Stimulated activated CD4-positive, alpha-beta T cell treated with anti-CD3 and anti-CD28 coated beads, Interleukin-4, amount 100 ng/mL, for 4 hours (primary cell): ENCODE results near the gene TMEM42.
"Not testable (repeated sequence)": the region's sequence is repeated elsewhere in the genome, so short reads cannot be mapped to it uniquely, and the experiment has no call there.

Experiments
- DNase-seq, 2 experiments: peaks; one replicate each; pipeline ENCODE4 v3.0.0-alpha.2; 2020

The TMEM42 gene

DNA sequence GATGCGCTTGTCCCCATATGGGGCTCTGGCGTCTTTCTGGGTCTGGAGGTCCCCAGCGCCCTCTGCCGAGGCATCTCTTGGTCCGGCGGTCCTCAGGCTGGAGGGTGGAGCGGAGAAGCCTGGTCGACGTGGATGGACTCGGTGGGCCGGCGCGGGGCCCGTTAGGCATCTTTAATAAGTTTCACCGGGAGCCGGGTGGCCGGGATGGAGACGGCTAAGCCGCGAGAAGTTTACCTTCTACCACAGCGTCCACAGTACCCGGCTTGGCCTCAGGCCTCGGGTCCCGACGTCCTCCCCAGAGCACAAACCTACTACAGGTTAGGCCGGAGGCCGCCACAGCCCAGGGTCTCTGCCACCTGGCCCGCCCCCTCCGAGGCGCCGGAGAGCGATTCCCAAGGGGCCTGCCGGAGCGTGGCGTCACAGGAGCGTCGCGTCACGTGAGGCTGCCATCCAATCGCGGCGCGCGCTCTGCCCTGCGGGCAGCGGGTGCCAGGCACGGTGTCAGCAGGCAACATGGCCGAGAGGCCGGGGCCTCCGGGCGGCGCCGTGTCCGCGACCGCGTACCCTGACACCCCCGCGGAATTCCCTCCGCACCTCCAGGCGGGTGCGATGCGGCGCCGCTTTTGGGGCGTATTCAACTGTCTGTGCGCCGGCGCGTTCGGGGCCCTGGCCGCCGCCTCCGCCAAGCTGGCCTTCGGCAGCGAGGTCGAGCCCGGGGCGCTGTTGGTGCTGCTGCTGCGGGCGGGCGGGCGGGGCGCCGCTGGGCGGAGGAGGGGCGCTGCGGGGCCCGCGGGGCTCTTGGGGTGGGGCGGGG lies at the start of gene TMEM42:
TSS of gene TMEM42 (plus strand) at position 501 of the 814 bp plus-strand sequence. CDS start at position 514, 13 bp downstream.
- peak; percentile 86 to 88 for DNase-seq

DNA sequence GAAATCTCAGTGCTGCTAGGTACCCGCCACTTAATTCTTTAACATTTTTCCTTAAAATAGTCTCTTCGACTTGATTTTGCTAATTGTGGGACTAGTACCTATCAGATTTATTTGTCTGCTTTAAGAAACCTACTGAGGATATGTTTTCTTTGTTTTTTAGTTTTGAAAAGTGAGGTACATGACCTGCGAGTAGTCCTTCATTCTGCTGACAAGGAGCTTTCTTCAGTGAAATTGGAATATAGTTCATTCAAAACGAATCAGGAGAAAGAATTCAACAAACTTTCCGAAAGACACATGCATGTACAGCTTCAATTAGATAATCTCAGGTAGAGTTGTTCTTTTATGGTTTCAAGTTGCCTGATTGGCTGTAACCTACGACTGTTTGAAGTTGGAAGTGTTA lies 47.0 kb upstream of the TMEM42 start:
- no peak for DNase-seq

DNA sequence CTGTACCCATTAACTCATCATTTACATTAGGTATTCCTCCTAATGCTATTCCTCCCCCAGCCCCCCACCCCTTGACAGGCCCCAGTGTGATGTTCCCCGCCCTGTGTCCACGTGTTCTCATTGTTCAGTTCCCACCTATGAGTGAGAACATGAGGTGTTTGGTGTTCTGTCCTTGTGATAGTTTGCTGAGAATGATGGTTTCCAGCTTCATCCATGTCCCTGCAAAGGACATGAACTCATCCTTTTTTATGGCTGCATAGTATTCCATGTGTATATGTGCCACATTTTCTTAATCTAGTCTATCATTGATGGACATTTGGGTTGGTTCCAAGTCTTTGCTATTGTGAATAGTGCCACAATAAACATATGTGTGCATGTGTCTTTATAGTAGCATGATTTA lies 45.4 kb upstream of the TMEM42 start:
- not testable (repeated sequence) for DNase-seq

DNA sequence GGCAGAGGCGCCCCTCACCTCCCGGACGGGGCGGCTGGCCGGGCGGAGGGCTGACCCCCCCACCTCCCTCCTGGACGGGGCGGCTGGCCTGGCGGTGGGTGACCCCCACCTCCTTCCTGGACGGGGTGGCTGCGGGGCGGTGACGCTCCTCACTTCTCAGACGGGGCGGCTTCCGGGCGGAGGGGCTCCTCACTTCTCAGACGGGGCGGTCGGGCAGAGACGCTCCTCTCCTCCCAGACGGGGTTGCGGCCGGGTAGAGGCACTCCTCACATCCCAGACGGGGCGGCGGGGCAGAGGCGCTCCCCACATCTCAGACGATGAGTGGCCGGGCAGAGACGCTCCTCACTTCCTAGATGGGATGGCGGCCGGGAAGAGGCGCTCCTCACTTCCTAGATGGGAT lies 40.5 kb upstream of the TMEM42 start:
- DNase-seq: not testable (repeated sequence)

DNA sequence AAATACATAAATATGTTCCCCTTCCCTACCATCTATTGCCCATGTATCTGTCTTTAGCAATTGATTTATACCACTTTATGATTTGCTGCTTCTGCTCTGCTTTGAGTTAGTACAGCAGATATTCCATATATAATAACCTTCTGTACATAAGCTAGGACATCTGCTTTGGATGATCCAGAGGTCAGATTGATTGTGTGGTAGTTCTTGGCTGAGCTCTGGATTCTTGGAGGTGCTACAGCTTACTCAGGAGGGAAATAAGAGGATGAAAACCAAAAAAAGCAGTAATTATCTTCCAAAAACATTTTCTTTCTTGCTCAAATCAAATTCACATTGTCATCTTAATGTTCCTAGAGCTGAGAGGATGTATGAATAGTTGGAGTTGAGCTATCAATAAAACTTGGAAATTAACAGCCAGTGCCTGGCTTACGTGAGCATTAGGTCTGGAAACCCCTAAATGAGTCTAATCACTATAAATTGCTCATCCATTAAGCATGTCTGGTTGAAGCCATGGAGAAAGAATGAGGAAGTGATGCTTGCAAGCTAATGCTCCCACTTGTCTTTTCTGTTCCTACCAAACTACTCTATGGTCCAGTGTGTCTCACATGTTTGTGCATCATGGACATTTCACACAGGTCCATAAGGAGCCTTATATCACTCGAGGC lies 36.3 kb upstream of the TMEM42 start:
- DNase-seq: no peak

DNA sequence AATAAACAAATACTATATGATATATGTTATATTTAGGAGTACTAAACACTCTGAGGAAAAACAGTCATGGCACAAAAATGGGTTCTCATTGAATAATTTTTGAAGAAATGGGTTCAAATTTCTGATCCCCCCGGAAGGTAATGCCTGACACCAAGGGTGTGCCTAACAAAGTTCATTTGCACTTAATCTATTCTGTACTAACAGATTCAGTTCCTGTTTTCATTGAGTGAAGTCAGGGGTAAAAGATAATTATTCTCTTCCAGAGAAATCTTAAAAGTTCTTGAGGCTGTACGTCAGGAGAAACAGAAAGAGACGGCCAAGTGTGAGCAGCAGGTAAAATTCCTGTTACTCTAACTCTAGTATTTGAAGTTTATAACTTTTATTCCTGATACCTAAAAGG lies 34.5 kb upstream of the TMEM42 start:
- no peak for DNase-seq

DNA sequence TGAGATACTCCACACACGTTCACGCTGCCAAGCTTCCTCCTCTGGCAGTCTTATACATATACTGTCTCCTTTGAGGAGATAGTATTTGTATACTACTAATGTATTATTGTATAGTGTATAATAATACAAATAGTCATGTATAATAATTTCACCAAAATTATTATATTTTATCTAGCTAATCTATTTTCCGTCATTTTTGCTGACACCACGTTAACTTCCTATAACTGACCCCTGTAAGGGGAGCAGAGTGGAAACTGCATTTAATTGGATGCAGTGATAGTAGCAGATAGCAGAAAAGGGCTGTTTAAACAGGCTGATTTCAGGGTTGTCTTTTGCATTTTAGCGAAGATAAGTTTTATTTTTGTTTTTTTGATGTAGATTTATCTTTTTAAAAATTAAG lies 30.5 kb upstream of the TMEM42 start:
- DNase-seq: no peak

DNA sequence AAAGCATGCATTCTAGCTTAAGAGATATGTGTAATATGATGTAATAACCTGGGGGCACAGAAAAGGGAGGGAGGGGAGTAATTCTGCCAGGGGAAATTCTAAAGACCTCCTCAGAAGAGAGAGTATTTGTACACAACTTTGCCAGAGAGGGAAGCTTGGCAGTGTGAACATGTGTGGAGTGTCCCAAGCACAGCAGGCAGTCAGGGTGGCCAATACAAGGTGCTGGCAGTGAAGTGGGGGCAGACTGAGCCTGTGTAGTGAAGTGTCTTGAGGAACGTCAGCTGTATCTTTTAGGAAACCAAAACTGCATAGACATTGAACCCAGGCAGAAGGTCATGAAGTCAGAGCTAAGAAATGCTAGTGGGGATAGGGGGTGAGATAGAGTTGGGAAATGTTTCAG lies 29.7 kb upstream of the TMEM42 start:
- no peak for DNase-seq

DNA sequence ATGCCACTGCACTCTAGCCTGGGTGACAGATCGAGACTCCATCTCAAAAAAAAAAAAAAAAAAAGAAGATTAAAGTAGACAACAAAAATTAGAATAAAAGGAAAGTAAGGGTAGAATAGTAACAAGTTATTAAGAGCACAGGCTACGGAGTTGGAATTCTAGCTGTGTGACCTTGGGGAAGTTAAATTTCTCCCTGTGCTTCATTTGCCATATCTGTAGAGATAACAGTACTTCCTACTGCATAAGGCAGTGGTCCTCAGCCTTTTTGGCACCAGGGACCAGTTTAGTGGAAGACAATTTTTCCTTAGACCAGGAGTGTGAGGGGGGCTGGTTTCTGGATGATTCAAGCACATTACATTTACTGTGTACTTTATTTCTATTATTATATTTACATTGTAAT lies 28.7 kb upstream of the TMEM42 start:
- no peak for DNase-seq

DNA sequence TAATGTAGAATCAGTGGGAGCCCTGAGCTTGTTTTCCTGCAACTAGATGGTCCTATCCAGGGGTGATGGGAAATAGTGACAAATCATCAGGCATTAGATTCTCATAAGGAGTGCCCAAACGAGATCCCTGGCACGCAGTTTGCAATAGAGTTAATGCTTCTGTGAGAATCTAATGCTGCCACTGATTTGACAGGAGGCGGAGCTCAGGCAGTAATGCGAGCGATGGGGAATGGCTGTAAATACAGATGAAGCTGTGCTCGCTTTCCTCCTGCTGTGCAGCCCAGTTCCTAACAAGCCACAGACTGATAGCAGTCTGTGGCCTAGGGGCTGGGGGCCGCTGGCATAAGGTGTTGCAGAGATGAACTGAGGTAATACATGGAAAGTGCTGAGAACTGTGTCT lies 28.3 kb upstream of the TMEM42 start:
- no peak for DNase-seq

DNA sequence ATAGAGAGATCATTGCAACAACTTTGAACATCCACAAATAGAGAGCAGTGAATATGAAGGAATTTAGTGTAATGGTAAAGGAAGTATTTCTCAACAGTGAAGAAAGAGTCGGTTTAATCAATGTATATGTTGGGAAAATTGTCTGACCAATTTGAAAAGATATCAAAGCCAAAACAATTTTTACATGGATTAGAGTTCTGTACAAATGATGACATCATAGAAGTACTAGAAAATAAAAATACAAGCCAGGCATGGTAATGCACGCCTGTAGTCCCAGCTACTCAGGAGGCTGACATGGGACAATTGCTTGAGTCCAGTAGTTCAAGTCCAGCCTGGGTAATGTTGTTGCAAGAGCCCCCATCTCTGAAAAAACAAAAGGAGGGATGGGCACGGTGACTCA lies 26.0 kb upstream of the TMEM42 start:
- DNase-seq: no peak

DNA sequence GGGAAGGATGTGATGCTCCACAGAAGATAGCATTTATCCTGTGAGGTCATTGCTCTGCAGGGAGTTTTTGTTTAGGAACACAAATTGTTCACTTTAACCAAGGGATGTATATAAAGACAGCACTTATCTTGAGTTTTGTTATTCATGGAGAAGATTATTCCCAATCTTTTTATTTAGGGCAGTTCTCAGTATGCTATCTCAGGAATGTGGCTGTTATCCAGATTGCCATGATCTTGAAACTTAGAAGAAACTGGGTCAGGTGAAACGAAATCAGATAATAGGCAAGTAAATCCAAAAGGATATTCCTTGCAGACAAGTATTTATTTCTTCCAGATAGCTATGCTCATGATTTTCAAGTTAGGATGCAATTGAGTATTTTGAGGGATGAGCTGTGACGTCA lies 19.3 kb upstream of the TMEM42 start:
- DNase-seq: no peak

DNA sequence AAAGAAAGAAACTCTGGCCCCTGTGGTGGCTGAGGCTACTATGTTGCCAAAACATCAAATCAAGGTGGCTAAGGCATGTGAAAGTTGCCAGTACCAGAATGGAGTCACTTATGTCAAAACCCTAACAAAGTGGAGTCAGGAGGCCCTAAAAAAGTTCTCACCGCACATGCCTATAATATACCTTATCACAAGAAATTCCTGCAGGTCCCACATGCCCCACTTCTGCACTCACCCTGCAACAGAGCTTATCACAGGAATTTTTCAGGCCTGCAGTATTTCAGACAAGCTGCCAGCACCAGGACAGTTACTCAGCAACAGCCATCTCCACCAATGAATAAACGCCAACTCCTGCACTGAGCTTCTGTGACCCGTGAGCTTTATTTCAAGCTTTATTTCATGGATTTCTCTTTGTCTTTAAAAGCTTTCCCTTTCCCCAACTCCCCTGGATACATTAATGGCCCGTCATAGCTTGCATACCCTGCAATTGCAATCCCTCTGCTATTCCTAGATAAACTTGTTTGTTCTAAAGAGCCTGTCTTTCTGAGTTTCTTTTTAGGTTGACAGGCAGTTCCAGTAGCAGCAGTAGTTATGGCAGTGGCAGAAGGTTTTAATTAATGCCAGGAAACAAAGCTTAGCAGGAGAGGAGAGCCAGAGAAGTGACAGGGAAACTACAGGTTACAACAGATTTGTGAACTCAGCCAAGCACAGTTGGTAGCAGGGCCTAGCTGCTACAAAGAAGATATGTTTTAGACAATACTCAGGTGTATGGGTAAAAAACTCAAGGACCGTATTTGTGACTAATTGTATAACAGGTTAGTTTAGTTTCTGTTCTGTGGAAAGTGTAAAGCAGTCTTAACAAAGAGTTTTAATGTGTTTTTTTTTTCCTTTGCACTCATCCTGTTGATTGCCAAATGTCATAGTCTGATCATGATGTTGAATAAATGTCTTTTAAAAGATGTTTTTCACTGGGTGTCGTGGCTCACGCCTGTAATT lies 15.9 kb upstream of the TMEM42 start:
- DNase-seq: no peak

DNA sequence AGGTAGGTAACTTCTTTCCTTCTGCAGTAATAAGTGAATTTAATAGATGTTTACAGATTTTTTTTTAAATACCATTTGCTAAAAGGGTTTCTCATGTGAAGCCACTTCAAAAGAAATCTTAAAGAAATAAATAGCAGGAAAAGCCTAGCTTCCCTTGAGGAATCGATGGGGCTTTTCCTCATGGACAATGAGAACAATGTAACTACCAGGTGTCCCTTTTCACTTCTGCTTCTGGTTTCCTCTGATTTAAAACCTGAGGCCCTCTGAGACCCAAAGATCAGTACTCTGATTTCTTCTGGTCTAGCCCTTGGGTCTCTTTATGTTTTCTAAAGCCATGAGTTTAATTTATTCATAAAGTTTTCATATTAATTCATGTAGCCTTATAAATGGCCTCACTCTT lies 13.1 kb upstream of the TMEM42 start:
- no peak for DNase-seq

DNA sequence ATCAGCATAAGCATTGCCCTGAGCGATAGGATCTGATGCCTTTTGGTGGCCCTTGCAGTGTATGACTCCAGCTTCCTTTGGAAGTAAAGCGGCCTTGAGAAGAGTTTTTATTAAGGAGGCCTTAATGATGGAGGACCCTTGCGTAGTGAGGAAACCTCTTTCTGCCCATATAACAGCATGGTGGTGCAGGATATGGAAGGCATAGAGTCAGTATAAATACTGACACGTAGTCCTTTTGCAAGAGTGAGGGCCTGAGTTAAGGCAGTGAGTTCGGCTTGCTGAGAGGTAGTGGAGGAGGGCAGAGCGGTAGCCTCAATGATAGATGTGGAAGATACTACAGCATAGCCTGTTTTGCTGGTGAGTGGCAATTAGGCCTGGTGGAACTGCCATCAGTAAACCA lies 5.0 kb upstream of the TMEM42 start:
- DNase-seq: not testable (repeated sequence)

DNA sequence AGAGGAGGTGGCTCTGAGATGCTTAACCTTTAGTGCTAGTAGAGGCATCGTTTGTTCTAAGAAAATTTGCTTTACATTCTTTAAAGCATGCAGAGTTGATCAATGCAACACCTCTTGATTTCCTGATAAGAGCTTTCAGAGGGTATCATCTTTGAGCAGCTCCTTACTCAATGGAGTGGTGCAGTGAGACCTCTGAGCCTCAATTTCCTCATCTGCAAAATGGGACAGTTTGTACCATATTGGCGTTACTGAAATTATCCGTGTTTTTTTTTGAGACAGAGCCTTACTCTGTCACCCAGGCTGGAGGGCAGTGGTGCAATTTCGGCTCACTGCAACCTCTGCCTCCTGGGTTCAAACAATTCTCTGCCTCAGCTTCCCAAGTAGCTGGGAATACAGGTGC lies 1.6 kb upstream of the TMEM42 start:
- DNase-seq: no peak

DNA sequence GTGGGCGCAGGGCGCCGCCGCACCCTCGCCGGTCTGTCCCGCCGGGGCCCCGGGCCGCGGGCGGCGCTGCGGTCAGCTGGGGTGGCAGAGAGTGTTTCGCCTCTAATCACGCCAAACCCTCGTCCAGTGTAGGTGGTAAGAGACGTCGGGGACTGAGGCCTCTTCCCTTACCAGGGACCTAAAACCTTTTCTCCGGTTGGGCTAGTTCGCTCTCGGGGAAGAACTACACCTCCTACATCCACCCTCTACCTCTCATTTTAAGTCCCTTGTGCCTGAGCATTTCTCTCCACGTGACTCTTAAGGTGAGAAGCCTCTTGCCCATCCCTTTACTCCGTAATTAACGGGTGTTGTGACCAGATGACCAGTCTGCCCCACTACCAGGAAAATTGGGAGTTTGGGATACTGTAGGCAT lies 520 bp downstream of the TMEM42 start:
- DNase-seq: no peak

DNA sequence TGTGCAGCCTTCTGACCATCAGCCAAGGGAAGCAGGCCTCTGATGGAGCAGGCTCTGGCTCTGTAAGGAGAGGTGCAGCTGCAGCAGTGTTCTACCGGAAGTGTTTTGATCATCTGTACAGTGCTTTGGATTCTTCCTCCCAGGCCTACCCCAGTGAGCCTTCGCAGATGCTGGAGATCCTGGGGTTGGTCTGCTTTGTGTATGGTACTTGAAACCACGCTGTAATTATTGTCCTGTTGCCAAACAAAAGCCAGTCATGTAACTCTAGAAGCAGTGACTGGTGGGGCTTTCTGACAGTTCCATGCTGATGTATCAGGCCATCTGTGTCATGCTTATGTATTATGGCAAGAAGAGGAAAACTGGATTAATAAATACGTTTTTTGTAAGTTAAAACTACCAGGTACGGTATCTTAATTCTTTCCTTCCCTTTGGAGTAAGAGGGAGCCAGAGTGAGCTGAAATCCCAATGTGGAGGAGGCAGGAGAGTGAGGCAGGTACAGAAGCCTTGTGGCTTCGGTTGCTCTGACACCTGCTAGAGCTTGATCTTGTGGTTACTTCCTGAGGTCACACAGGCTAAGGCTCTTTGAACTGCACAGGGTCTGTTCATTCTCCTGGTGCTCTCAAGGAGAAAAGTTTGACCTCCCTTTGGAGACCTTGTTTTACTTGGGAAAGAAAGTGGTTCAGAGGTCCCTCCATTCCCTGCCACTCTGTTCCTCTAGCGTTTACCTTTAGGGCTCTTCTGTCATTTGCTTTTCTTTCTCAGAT lies 3.7 kb downstream of the TMEM42 start:
- no peak for DNase-seq

DNA sequence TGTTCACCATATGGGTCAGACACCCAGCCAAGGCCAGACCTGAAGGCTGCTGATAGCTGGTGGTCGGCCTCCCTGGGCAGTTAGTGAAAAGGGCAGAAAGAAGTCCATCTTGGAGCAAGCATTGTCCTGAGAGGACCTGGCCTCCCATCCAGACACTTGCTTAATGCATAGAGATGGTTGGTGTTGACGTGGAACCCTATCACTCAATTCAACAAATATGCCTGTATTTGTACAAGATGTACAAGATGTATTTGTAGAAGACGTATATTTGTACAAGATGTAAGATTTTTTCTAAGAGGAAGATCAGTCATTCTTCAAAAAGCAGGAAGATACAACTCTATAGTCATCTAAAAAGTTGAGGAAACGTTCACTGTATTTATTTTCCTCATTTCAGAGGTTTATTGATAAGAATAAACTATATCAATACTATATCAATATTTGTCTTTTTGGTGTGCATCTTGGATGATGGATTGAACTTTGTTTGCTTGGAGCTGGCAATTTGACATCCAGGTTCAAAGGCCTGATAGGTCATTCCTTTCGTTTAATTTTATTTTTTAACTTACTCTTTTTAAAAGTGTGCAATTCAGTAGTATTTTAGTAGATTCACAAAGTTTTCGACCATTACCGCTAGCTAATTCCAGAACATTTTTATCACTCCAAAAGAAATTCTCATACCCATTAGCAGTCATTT lies 5.9 kb downstream of the TMEM42 start:
- DNase-seq: no peak

DNA sequence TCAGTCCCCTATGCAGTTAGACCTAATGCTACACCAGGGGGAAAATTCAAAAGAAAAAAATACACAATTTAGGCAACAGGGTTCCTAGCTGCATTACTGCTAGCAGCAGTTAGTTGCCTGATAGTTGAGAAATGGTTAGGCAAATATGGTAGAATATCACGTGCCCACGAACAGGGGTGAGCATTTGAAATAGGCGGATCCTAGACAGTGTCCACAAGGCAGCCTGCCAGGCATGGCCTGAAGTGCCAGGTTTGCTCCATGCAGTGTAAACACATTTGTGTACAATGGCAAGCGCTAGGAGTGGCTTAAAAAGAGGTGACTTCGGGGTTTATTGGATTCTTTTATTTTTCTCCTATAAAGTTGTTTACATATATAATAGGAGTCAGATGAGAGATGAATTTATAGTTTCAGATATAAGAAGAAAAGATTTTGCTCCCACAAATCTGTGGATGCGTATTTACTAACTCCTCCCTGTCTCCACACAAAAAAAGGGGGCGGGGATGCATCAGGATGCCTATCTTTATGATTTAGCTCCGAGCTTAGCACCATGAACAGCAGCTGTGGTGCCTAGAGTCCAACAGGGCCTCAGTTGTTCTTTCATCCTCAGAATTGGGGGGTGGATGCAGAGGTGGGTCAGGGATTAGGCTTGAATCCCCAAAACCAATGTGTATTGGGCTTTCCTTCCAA lies 8.8 kb downstream of the TMEM42 start:
- no peak for DNase-seq

DNA sequence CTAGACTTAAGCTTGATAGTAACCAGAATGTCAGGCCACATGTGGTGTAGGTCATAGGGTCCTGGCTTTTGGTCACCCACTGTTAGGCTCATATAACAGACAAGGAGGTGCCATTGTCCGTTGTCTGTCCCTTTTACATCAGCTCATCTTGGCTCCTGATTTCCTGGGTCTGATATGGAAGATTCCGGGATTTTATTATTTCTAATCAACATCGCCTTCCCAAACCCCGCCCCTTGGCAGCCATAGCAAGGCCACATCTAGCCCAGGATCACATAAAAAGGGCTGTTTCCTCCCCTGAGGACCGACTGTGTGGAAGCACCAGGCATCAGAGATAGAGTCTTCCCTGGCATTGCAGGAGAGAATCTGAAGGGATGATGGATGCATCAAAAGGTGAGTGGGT lies 12.6 kb downstream of the TMEM42 start, which contains the start of gene TGM4:
TSS of gene TGM4 (plus strand) at position 301 of the 400 bp plus-strand sequence. CDS start at position 372, 71 bp downstream.
- DNase-seq: no peak
